Measurements from ENCODE around the gene ANLN. TPM values are rescaled to one million over a fixed set of nuclear protein-coding genes. Genes with fewer than 3 reads are reported as not detected.

The ANLN gene
- total and polyA plus RNA-seq, 7 experiments from 2014 or later, result 0.30 to 48.6 (median 0.63) TPM; not detected in 1

DNA sequence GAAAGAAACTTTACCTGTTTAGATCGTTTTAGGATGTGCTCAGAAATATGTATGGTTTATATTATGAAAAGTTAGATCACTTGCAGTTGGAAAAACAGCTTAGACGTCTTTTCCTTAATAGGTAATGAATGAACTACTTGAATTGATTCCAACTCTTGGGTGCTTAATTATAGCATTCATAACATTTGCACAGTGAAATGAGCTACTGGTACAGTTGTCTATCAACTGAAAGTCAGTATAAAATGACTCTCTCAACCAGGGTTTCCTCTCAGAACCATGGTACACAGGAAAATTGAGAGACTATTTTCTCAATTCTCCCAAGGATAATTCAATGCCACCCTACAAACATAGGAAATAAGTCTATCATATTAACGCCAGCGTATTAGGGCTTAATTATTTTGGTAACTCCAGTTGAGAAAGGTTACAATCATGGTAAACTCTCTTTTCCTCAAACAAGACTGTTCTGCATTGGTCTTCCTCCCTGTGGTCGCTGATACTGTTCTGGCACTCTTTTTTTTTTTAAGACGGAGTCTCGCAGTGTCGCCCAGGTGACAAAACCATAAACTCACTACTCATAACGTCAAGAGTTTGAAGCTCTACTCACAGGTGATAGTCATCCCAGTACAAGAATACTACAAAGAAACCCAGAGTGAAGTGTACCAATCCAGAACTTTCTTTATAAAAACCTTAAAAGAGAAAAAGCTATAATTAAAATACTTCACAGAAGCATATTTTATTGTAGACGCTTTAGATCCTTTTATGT lies 2.0 kb downstream of the ANLN start:
- Mint-ChIP-seq H3K27me3 (peaks cover 0 to 5% (median 3%) of the 10 kb centered on the region in 5 donors), H3K4me1 (peaks cover 12 to 48% (median 26%) of the 10 kb centered on the region in 7 donors), H3K9me3 (peaks cover 0 to 6% (median 0%) of the 10 kb centered on the region in 11 donors), H3K27ac (peak overlapping the region in 1 of 9 donors; percentile 80), H3K4me3 (peak overlapping the region in 8 of 10 donors; percentile 5 to 90 (median 84)), H3K36me3 (peaks cover 0 to 36% (median 0%) of the 10 kb centered on the region in 5 donors)
- Histone ChIP-seq H3K9me3 (ENCODE audit: control insufficient read depth in 2 of 3, low read length in 3 of 3) (no peaks in the 10 kb centered on the region), H3K27me3 (ENCODE audit: control insufficient read depth in 2 of 2, insufficient read depth in 2 of 2, low read length in 2 of 2) (no peaks in the 10 kb centered on the region), H3K27ac (ENCODE audit: low read depth, low read length) (no peak overlapping the region), H3K4me1 (ENCODE audit: control insufficient read depth in 2 of 2, insufficient read depth in 2 of 2, low read length in 2 of 2) (peaks cover 8 to 19% of the 10 kb centered on the region in 2 donors), H3K36me3 (ENCODE audit: control insufficient read depth in 2 of 3, insufficient read depth in 3 of 3, low read length in 3 of 3) (no peaks in the 10 kb centered on the region), H3K4me3 (ENCODE audit: low read length) (no peak overlapping the region)
- ChIA-PET CTCF (interaction anchor here (0.6 to 3.1 kb wide), 4 partner anchors 9 to 373 kb away, joined by 3 to 11 read pairs (median 8); a partner anchor contains a TSS), POLR2A (no interaction called here)
- ATAC-seq (no peak), DNase-seq (peak in 1 of 9 donors; percentile 5)
- intact Hi-C loops (cut with micrococcal nuclease), result loop anchor here in 1 of 2 donors (2.0 to 10.0 kb wide), 5 partner anchors 286 to 1354 kb away; partner anchors contain the start of genes DPY19L1, ELMO1 and SEPTIN7

DNA sequence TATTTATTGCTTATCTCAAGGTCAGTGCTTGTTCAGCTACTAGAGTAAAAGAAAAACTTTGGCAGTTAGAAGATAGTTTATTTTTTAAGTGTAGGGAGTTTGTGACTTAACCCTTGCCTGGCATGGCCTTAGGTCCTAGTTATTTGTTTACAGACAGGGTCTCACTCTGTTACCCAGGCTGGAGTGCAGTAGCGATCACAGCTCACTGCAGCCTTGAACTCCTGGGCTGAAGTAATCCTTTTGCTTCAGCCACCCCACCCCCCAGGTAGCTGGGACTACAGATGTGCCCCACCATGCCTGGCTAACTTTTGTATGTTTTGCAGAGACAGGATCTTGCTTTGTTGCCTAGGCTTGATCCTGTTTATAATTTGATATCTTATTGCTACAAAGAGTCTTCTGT lies 4.2 kb downstream of the ANLN start:
- H3K4me1 Mint-ChIP-seq, result peaks cover 12 to 48% (median 20%) of the 10 kb centered on the region in 7 donors
- no peaks in the 10 kb centered on the region for H3K36me3 ChIP-seq (ENCODE audit: control insufficient read depth in 2 of 3, insufficient read depth in 3 of 3, low read length in 3 of 3)
- no peak overlapping the region for H3K27ac ChIP-seq (ENCODE audit: low read depth, low read length)
- no peak for DNase-seq
- peak overlapping the region in 1 of 9 donors; percentile 14 for H3K27ac Mint-ChIP-seq
- intact Hi-C loops (cut with micrococcal nuclease), result loop anchor here in 1 of 2 donors (5.0 to 10.0 kb wide), 4 partner anchors 283 to 1357 kb away; partner anchors contain the start of genes DPY19L1 and ELMO1
- ChIA-PET CTCF (interaction anchor here (1.4 to 2.2 kb wide), 2 partner anchors 27 to 805 kb away, joined by 6 to 11 read pairs; a partner anchor contains a TSS), POLR2A (no interaction called here)
- peaks cover 0 to 5% (median 0%) of the 10 kb centered on the region in 5 donors for H3K27me3 Mint-ChIP-seq
- H3K4me1 ChIP-seq (ENCODE audit: control insufficient read depth in 2 of 2, insufficient read depth in 2 of 2, low read length in 2 of 2), result peaks cover 8 to 19% of the 10 kb centered on the region in 2 donors
- no peaks in the 10 kb centered on the region for H3K27me3 ChIP-seq (ENCODE audit: control insufficient read depth in 2 of 2, insufficient read depth in 2 of 2, low read length in 2 of 2)
- peaks cover 0 to 45% (median 0%) of the 10 kb centered on the region in 5 donors for H3K36me3 Mint-ChIP-seq
- peaks cover 0 to 6% (median 0%) of the 10 kb centered on the region in 11 donors for H3K9me3 Mint-ChIP-seq
- no peak for ATAC-seq
- no peak overlapping the region for H3K4me3 Mint-ChIP-seq
- H3K9me3 ChIP-seq (ENCODE audit: control insufficient read depth in 2 of 3, low read length in 3 of 3), result no peaks in the 10 kb centered on the region
- no peak overlapping the region for H3K4me3 ChIP-seq (ENCODE audit: low read length)

DNA sequence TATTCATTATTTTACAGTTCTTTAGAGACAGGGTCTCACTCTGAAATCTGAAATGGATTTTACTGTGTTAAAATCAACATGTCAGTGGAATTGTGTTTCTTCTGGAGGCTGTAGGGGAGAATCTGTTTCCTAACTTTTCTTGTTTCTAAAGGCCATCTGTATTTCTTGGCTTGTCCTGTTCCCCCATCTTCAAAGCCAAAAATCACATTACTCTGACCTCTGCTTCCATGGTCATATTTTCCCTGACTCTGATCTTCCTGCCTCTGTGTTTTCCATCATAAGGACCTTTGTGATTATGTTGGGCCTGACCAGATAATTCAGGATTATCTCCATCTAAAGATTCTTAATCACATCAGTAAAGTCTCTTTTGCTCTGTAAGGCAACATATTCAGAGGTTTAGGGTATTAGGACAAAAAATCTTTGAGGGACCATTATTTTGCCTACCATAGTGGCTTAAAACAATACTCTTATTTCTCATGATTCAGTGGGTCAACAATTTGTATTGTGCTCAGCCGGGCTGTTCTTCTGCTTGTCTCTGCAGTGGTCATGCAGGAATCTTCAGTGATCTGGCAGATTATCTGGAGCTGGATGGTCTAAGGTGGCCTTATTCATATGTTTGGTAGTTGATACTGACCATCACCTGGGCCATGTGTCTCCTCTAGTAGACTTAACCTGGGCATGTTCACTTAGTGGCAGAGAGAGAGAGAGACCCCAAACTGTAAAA lies 5.7 kb downstream of the ANLN start:
- DNase-seq (no peak), ATAC-seq (no peak)
- no peaks in the 10 kb centered on the region for H3K36me3 ChIP-seq (ENCODE audit: control insufficient read depth in 2 of 3, insufficient read depth in 3 of 3, low read length in 3 of 3)
- intact Hi-C loops (cut with micrococcal nuclease), result loop anchor here in 1 of 2 donors (10.0 kb wide), 1 partner anchor 1049 kb away; the partner anchor contains the start of gene ELMO1
- H3K36me3 Mint-ChIP-seq, result peaks cover 0 to 55% (median 0%) of the 10 kb centered on the region in 5 donors
- no peaks in the 10 kb centered on the region for H3K9me3 ChIP-seq (ENCODE audit: control insufficient read depth in 2 of 3, low read length in 3 of 3)
- no peaks in the 10 kb centered on the region for H3K27me3 ChIP-seq (ENCODE audit: control insufficient read depth in 2 of 2, insufficient read depth in 2 of 2, low read length in 2 of 2)
- H3K4me3 ChIP-seq (ENCODE audit: low read length), result no peak overlapping the region
- peaks cover 7 to 16% of the 10 kb centered on the region in 2 donors for H3K4me1 ChIP-seq (ENCODE audit: control insufficient read depth in 2 of 2, insufficient read depth in 2 of 2, low read length in 2 of 2)
- peaks cover 0 to 5% (median 0%) of the 10 kb centered on the region in 5 donors for H3K27me3 Mint-ChIP-seq
- CTCF ChIA-PET, result no interaction called here
- H3K27ac ChIP-seq (ENCODE audit: low read depth, low read length), result no peak overlapping the region
- H3K9me3 Mint-ChIP-seq, result peaks cover 0 to 6% (median 0%) of the 10 kb centered on the region in 11 donors
- peak overlapping the region in 1 of 9 donors; percentile 31 for H3K27ac Mint-ChIP-seq
- POLR2A ChIA-PET, result no interaction called here
- H3K4me3 Mint-ChIP-seq, result no peak overlapping the region
- peaks cover 9 to 49% (median 17%) of the 10 kb centered on the region in 7 donors for H3K4me1 Mint-ChIP-seq

DNA sequence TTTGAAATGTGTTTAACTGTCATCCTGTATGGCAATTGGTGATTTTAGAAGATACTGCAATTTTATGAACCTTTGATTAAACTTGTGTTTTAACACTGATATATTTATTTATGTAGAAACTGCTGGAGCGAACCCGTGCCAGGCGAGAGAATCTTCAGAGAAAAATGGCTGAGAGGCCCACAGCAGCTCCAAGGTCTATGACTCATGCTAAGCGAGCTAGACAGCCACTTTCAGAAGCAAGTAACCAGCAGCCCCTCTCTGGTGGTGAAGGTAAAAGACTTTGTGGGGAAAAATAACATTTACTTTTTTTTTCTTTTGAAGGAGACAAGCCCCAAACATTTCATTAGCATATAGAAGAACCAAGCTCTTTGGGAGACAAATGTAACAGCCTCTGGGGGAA lies 6.5 kb downstream of the ANLN start:
- H3K27me3 Mint-ChIP-seq, result peaks cover 0 to 5% (median 0%) of the 10 kb centered on the region in 5 donors
- peaks cover 0 to 6% (median 0%) of the 10 kb centered on the region in 11 donors for H3K9me3 Mint-ChIP-seq
- Histone ChIP-seq H3K27ac (ENCODE audit: low read depth, low read length) (no peak overlapping the region), H3K27me3 (ENCODE audit: control insufficient read depth in 2 of 2, insufficient read depth in 2 of 2, low read length in 2 of 2) (no peaks in the 10 kb centered on the region), H3K36me3 (ENCODE audit: control insufficient read depth in 2 of 3, insufficient read depth in 3 of 3, low read length in 3 of 3) (no peaks in the 10 kb centered on the region), H3K4me1 (ENCODE audit: control insufficient read depth in 2 of 2, insufficient read depth in 2 of 2, low read length in 2 of 2) (peaks cover 0 to 8% of the 10 kb centered on the region in 2 donors), H3K4me3 (ENCODE audit: low read length) (no peak overlapping the region), H3K9me3 (ENCODE audit: control insufficient read depth in 2 of 3, low read length in 3 of 3) (no peaks in the 10 kb centered on the region)
- ATAC-seq (no peak), DNase-seq (no peak)
- ChIA-PET POLR2A (interaction anchor here (0.7 kb wide), 1 partner anchor 26 kb away, joined by 3 read pairs; no protein-coding TSS in a partner anchor), CTCF (no interaction called here)
- no peak overlapping the region for H3K4me3 Mint-ChIP-seq
- H3K36me3 Mint-ChIP-seq, result peaks cover 0 to 55% (median 0%) of the 10 kb centered on the region in 5 donors
- peaks cover 1 to 41% (median 9%) of the 10 kb centered on the region in 7 donors for H3K4me1 Mint-ChIP-seq
- intact Hi-C loops (cut with micrococcal nuclease), result loop anchor here in 1 of 2 donors (10.0 kb wide), 1 partner anchor 1049 kb away; the partner anchor contains the start of gene ELMO1
- H3K27ac Mint-ChIP-seq, result peak overlapping the region in 1 of 9 donors; percentile 13

DNA sequence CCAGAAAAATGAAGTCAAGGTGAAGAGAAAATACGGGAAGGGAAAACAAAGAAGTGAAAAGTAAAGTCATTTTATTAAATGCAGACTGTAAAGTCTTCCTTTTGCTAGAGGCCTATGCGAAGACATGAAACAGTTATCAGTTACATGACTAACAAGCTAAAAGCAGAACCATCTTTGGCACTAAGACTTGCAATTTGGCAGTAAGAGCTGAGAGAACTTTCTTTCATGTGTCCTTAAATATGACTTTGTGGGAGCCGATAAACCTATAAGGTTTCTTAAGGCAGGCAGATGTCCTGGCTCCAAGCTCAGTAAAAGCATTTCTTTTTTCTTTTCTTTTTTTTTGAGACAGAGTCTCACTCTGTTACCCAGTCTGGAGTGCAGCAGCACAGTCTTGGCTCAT lies 10.4 kb downstream of the ANLN start:
- H3K36me3 ChIP-seq (ENCODE audit: control insufficient read depth in 2 of 3, insufficient read depth in 3 of 3, low read length in 3 of 3), result no peaks in the 10 kb centered on the region
- no peak overlapping the region for H3K4me3 Mint-ChIP-seq
- no peaks in the 10 kb centered on the region for H3K27me3 ChIP-seq (ENCODE audit: control insufficient read depth in 2 of 2, insufficient read depth in 2 of 2, low read length in 2 of 2)
- H3K4me1 Mint-ChIP-seq, result peaks cover 0 to 23% (median 0%) of the 10 kb centered on the region in 7 donors
- peaks cover 0 to 55% (median 0%) of the 10 kb centered on the region in 5 donors for H3K36me3 Mint-ChIP-seq
- POLR2A ChIA-PET, result interaction anchor here (0.7 kb wide), 1 partner anchor 12 kb away, joined by 3 read pairs; no protein-coding TSS in a partner anchor
- CTCF ChIA-PET, result no interaction called here
- H3K9me3 ChIP-seq (ENCODE audit: control insufficient read depth in 2 of 3, low read length in 3 of 3), result no peaks in the 10 kb centered on the region
- H3K4me1 ChIP-seq (ENCODE audit: control insufficient read depth in 2 of 2, insufficient read depth in 2 of 2, low read length in 2 of 2), result no peaks in the 10 kb centered on the region
- H3K27me3 Mint-ChIP-seq, result peaks cover 0 to 5% (median 0%) of the 10 kb centered on the region in 5 donors
- no peak overlapping the region for H3K4me3 ChIP-seq (ENCODE audit: low read length)
- ATAC-seq (no peak), DNase-seq (no peak)
- no peak overlapping the region for H3K27ac ChIP-seq (ENCODE audit: low read depth, low read length)
- intact Hi-C loops (cut with micrococcal nuclease), result no loop called here
- no peak overlapping the region for H3K27ac Mint-ChIP-seq
- H3K9me3 Mint-ChIP-seq, result peaks cover 0 to 6% (median 0%) of the 10 kb centered on the region in 11 donors

DNA sequence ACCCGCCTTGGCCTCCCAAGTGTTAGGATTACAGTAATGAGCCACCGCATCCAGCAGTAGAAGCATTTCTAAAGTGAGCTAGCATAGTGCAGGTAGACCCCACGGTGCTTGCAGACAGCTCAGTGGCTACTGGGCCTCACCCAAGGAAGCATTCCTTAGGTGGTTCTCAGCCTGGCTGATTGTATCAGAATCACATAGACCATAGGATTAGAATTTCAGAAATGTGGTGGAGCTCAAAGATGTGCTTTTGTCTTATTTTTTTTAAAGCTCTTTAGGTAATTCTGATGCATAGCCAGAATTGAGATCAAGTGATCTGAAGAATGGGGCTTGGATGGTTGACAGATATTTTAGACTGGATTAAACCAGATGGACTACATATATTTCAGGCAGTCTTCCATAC lies 10.9 kb downstream of the ANLN start:
- intact Hi-C loops (cut with micrococcal nuclease), result no loop called here
- H3K4me3 Mint-ChIP-seq, result no peak overlapping the region
- POLR2A ChIA-PET, result no interaction called here
- H3K9me3 Mint-ChIP-seq, result peaks cover 0 to 1% (median 0%) of the 10 kb centered on the region in 11 donors
- H3K36me3 Mint-ChIP-seq, result peaks cover 0 to 52% (median 0%) of the 10 kb centered on the region in 5 donors
- H3K4me1 ChIP-seq (ENCODE audit: control insufficient read depth in 2 of 2, insufficient read depth in 2 of 2, low read length in 2 of 2), result no peaks in the 10 kb centered on the region
- no peak overlapping the region for H3K4me3 ChIP-seq (ENCODE audit: low read length)
- peak overlapping the region in 1 of 9 donors; percentile 30 for H3K27ac Mint-ChIP-seq
- CTCF ChIA-PET, result interaction anchor here (0.8 kb wide), 1 partner anchor 9 kb away, joined by 4 read pairs; no protein-coding TSS in a partner anchor
- H3K4me1 Mint-ChIP-seq, result peaks cover 0 to 22% (median 0%) of the 10 kb centered on the region in 7 donors
- H3K27me3 Mint-ChIP-seq, result peaks cover 0 to 5% (median 0%) of the 10 kb centered on the region in 5 donors
- H3K9me3 ChIP-seq (ENCODE audit: control insufficient read depth in 2 of 3, low read length in 3 of 3), result no peaks in the 10 kb centered on the region
- no peak overlapping the region for H3K27ac ChIP-seq (ENCODE audit: low read depth, low read length)
- no peaks in the 10 kb centered on the region for H3K27me3 ChIP-seq (ENCODE audit: control insufficient read depth in 2 of 2, insufficient read depth in 2 of 2, low read length in 2 of 2)
- DNase-seq (no peak), ATAC-seq (no peak)
- H3K36me3 ChIP-seq (ENCODE audit: control insufficient read depth in 2 of 3, insufficient read depth in 3 of 3, low read length in 3 of 3), result no peaks in the 10 kb centered on the region

All from naive thymus-derived CD4-positive, alpha-beta T cell (primary cell).